GM12873 (cell line): ENCODE measurements around the gene MIOS.

Experiments
- TF ChIP-seq, protein P1 (sequence below): IDR thresholded peaks from 2 replicates; pipeline ENCODE4 v1.5.1; 2012; ENCODE audit warnings: low read depth, mild to moderate bottlenecking, moderate library complexity, low read length, control low read depth; ENCODE audit not compliant: insufficient read depth; ENCODE audit errors: missing control alignments

MIOS gene

GRCh38 chr7:7570584-7570983, 3.9 kb downstream of the MIOS start:
- TF ChIP-seq, protein P1, sequence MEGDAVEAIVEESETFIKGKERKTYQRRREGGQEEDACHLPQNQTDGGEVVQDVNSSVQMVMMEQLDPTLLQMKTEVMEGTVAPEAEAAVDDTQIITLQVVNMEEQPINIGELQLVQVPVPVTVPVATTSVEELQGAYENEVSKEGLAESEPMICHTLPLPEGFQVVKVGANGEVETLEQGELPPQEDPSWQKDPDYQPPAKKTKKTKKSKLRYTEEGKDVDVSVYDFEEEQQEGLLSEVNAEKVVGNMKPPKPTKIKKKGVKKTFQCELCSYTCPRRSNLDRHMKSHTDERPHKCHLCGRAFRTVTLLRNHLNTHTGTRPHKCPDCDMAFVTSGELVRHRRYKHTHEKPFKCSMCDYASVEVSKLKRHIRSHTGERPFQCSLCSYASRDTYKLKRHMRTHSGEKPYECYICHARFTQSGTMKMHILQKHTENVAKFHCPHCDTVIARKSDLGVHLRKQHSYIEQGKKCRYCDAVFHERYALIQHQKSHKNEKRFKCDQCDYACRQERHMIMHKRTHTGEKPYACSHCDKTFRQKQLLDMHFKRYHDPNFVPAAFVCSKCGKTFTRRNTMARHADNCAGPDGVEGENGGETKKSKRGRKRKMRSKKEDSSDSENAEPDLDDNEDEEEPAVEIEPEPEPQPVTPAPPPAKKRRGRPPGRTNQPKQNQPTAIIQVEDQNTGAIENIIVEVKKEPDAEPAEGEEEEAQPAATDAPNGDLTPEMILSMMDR, result no peak

- TF ChIP-seq, protein P1, result no peak
Observed at GRCh38 chr7:7573701-7574100, 7.0 kb downstream of the MIOS start.

DNA sequence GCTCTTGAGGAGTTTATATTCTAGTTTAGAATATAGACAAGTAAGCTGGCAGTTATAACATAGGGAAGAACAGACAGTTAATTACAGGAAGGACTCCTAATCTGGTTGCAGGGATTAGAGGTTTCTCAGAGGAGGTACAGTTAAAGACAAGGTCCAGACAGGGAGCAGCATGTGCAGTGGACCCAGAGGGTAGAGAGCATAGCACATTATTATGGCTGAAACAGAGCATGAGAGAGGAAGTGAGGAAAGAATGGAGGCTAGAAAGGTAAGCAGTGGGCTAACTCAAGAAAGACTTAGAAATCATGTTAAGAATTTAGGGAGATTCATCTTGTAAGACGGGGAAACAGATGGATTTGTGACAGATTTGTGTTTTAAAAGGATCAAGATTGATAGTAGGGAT, 9.7 kb downstream of the MIOS start:
- TF ChIP-seq, protein P1, result no peak

GRCh38 chr7:7577888-7578287, 11.2 kb downstream of the MIOS start:
- TF ChIP-seq, protein P1, result no peak

DNA sequence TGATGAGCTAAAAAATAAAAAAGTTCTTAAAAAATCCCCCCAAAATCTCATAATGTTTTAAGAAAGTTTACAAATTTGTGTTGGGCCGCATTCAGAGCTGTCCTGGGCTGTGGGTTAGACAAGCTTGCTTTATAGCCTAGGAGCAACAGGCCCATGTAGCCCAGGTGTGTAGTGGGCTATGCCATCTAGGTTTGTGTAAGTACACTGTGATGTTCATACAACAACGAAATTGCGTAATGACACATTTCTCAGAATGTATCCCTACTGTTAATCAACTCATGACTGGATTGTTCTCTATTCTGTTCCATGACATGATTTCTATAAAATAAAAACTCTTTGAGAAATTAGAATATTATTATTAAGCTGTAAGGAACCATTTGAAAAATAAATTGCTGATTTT, 13.0 kb downstream of the MIOS start:
- TF ChIP-seq, protein P1, result no peak

DNA sequence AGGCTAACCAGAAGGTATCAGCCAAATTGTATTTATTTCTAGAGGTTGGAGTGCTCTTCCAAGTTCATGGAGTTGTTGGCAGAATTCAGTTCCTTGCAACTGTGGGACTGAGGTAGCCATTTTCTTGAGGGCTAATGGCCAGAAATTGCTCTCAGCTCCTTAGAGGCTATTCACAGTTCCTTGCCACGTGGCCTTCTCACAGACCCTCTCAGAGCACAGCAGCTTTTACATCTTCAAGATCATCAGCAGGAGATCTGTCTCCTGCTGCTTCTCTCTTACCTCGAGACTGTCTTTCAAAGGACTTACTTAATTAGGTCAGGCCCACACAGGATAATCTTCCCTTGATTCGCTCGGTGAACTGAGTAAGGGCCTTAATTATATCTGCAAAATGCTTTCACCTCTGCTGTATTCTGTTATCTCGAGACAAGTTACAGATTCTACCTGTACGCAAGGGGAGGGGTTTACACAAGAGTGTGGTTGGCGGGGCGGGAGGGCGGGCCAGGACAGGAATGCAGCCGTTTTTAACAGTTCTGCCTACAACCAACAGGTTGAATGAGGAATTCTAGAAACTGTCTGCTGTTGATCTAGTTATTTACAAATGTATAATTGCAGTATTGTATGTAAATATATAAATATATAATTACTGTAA, 15.0 kb downstream of the MIOS start:
- TF ChIP-seq, protein P1, result no peak

- TF ChIP-seq, protein P1, result no peak
Observed at GRCh38 chr7:7582596-7582995, 15.9 kb downstream of the MIOS start.

DNA sequence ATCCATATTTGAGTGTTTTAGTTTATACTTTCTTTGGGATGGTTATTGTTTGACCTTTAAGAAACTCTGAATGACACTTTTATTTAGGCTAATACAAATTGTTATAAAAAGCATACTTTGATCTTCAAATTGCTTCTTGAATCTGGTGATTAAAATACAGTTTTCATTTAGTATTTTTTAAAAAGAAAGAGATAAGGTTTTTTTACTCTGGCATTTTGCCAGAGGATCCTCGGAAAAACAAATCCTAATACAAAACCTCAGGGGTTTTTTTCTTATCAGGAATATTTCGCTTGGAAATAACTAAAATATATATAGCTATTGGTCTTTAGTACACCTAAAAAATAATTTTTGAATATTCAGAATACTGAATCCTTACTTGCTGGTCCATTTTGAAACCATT, 17.0 kb downstream of the MIOS start:
- TF ChIP-seq, protein P1, result no peak
